IMR-90 (cell line): ENCODE measurements around the gene TLNRD1. TPM values are rescaled to one million over a fixed set of nuclear protein-coding genes. Genes with fewer than 3 reads are reported as not detected.

Experiments
- ATAC-seq: fragments of 200-7000 bp; cut with Tn5 transposase; 2 replicates; pipeline ENCODE4 v1.9.1; 2020; ENCODE audit warnings: low read depth, mild to moderate bottlenecking, moderate library complexity
- BruUV-seq: library from RNA; stranded (reverse); fragments of 400-500 nt; replicated peaks from 2 replicates; lab custom pipeline; 2021; lab: Mats Ljungman, UMichigan
- CTCF ChIA-PET: fragments of 300-600 bp; formaldehyde crosslinking; extraction: SDS; loops from one replicate; lab custom pipeline; 2021; ENCODE audit warnings: antibody characterized with exemption; lab: Yijun Ruan, JAX
- POLR2A ChIA-PET: fragments of 300-600 bp; sonication (Branson Sonifier 250); formaldehyde crosslinking; loops from one replicate; lab custom pipeline; 2022; ENCODE audit warnings: antibody characterized with exemption; ENCODE audit not compliant: unreplicated experiment; lab: Charles Lee
- DNase-seq: peaks from one replicate; pipeline ENCODE4 v3.0.0; 2013
- H2AFZ ChIP-seq: replicated peaks from 2 replicates; pipeline ENCODE3; 2013; ENCODE audit warnings: low read length, mild to moderate bottlenecking; ENCODE audit not compliant: poor library complexity
- H2AK5ac ChIP-seq: 2 replicates; pipeline ENCODE4 v1.6.1; 2013; ENCODE audit warnings: low read depth, low read length, inconsistent platforms
- H2AK9ac ChIP-seq: replicated peaks from 2 replicates; pipeline ENCODE3; 2013; ENCODE audit warnings: mild to moderate bottlenecking, low read depth, low read length, moderate library complexity; ENCODE audit not compliant: poor library complexity
- H2BK120ac ChIP-seq: 2 replicates; pipeline ENCODE4 v1.6.1; 2013; ENCODE audit warnings: low read depth, low read length, inconsistent platforms
- H2BK15ac ChIP-seq: 3 replicates; pipeline ENCODE4 v1.6.1; 2013; ENCODE audit warnings: low read depth, low read length, inconsistent platforms
- H2BK20ac ChIP-seq: 2 replicates; pipeline ENCODE4 v1.6.1; 2013; ENCODE audit warnings: low read depth, mild to moderate bottlenecking, inconsistent platforms, low read length, moderate library complexity
- H2BK5ac ChIP-seq: 2 replicates; pipeline ENCODE4 v1.6.1; 2013; ENCODE audit warnings: mild to moderate bottlenecking, low read depth, low read length, inconsistent platforms; ENCODE audit not compliant: poor library complexity, severe bottlenecking
- H3K14ac ChIP-seq: replicated peaks from 2 replicates; pipeline ENCODE4 v1.6.1; 2013; ENCODE audit warnings: low read depth, low read length, inconsistent platforms
- H3K18ac ChIP-seq: 2 replicates; pipeline ENCODE4 v1.6.1; 2013; ENCODE audit warnings: low read depth, low read length, control low read depth
- H3K23ac ChIP-seq: 2 replicates; pipeline ENCODE4 v1.6.1; 2013; ENCODE audit warnings: low read depth, low read length, inconsistent platforms
- H3K27ac ChIP-seq: 2 replicates; pipeline ENCODE4 v1.5.1; 2013; ENCODE audit warnings: mild to moderate bottlenecking, control low read depth, low read length; ENCODE audit not compliant: insufficient read depth
- H3K27me3 ChIP-seq: 2 replicates; pipeline ENCODE4 v1.6.1; 2013; ENCODE audit warnings: low read length; ENCODE audit not compliant: control insufficient read depth, insufficient read depth
- H3K36me3 ChIP-seq: 2 replicates; pipeline ENCODE4 v1.6.1; 2013; ENCODE audit warnings: low read length, mixed read lengths; ENCODE audit not compliant: control insufficient read depth, insufficient read depth
- H3K4ac ChIP-seq: 2 replicates; pipeline ENCODE4 v1.6.1; 2013; ENCODE audit warnings: low read depth, low read length, inconsistent platforms
- H3K4me1 ChIP-seq: 2 replicates; pipeline ENCODE4 v1.6.1; 2013; ENCODE audit warnings: low read length, mixed read lengths; ENCODE audit not compliant: control insufficient read depth, insufficient read depth
- H3K4me2 ChIP-seq: 2 replicates; pipeline ENCODE4 v1.6.1; 2013; ENCODE audit warnings: low read depth, mild to moderate bottlenecking, control low read depth, low read length, moderate library complexity
- H3K4me3 ChIP-seq: 2 replicates; pipeline ENCODE4 v1.5.1; 2013; ENCODE audit warnings: low read depth, mild to moderate bottlenecking, control low read depth, low read length, moderate library complexity; ENCODE audit not compliant: insufficient read depth
- H3K56ac ChIP-seq: 2 replicates; pipeline ENCODE4 v1.6.1; 2013; ENCODE audit warnings: low read length, inconsistent platforms; ENCODE audit not compliant: insufficient read depth; ENCODE audit errors: extremely low read depth
- H3K79me1 ChIP-seq, 2 experiments: 2 replicates each; pipeline ENCODE4 v1.6.1; 2013; ENCODE audit warnings: low read length in 2 of 2, inconsistent platforms in 1 of 2, low read depth in 1 of 2
- H3K9ac ChIP-seq: 2 replicates; pipeline ENCODE4 v1.6.1; 2013; ENCODE audit warnings: low read depth, low read length, control low read depth
- H3K9me1 ChIP-seq: 2 replicates; pipeline ENCODE4 v1.6.1; 2013; ENCODE audit warnings: low read length, inconsistent platforms; ENCODE audit not compliant: insufficient read depth
- H3K9me3 ChIP-seq: 2 replicates; pipeline ENCODE4 v1.6.1; 2013; ENCODE audit warnings: low read length; ENCODE audit not compliant: control insufficient read depth, insufficient read depth
- H4K20me1 ChIP-seq: 2 replicates; pipeline ENCODE4 v1.6.1; 2013; ENCODE audit warnings: low read length, inconsistent platforms; ENCODE audit not compliant: insufficient read depth
- H4K5ac ChIP-seq: 2 replicates; pipeline ENCODE4 v1.6.1; 2013; ENCODE audit warnings: mild to moderate bottlenecking, low read depth, low read length, control low read depth
- H4K8ac ChIP-seq, 2 experiments: 2 replicates each; pipeline ENCODE4 v1.6.1; 2013; ENCODE audit warnings: low read depth in 2 of 2, low read length in 2 of 2, control low read depth in 1 of 2, inconsistent platforms in 1 of 2
- H4K91ac ChIP-seq: 2 replicates; pipeline ENCODE4 v1.6.1; 2013; ENCODE audit warnings: low read depth, low read length, inconsistent platforms; ENCODE audit not compliant: insufficient read depth
- BHLHE40 ChIP-seq: fragments of 150-350 bp; IDR thresholded peaks from 2 replicates; pipeline ENCODE4 v1.6.1; 2016; ENCODE audit warnings: mild to moderate bottlenecking, low read depth, low read length
- CEBPB ChIP-seq: IDR thresholded peaks from 2 replicates; pipeline ENCODE4 v1.6.1; 2012; ENCODE audit warnings: low read depth, low read length, improper control_type of control experiment
- CHD1 ChIP-seq: IDR thresholded peaks from 2 replicates; pipeline ENCODE4 v1.6.1; 2012; ENCODE audit warnings: low read depth, low read length, improper control_type of control experiment
- ELK1 ChIP-seq: fragments of 150-350 bp; IDR thresholded peaks from 2 replicates; pipeline ENCODE4 v1.6.1; 2016; ENCODE audit warnings: low read depth, mild to moderate bottlenecking, low read length, moderate library complexity, borderline replicate concordance
- MXI1 ChIP-seq: IDR thresholded peaks from 2 replicates; pipeline ENCODE4 v1.6.1; 2012; ENCODE audit warnings: low read depth, mild to moderate bottlenecking, low read length, moderate library complexity, borderline replicate concordance
- POLR2A ChIP-seq: IDR thresholded peaks from 2 replicates; pipeline ENCODE4 v1.6.1; 2012; ENCODE audit warnings: mild to moderate bottlenecking, low read depth, low read length
- RFX5 ChIP-seq: IDR thresholded peaks from 2 replicates; pipeline ENCODE4 v1.8.0; 2012; ENCODE audit warnings: low read depth, mild to moderate bottlenecking, low read length, moderate library complexity
- SMC3 ChIP-seq: fragments of 150-350 bp; IDR thresholded peaks from 2 replicates; pipeline ENCODE4 v1.6.1; 2016; ENCODE audit warnings: low read depth, mild to moderate bottlenecking, antibody characterized with exemption, low read length, moderate library complexity
- USF2 ChIP-seq: fragments of 150-350 bp; IDR thresholded peaks from 2 replicates; pipeline ENCODE4 v1.6.1; 2017; ENCODE audit warnings: mild to moderate bottlenecking, antibody characterized with exemption, low read length, low read depth
- WGBS, 2 experiments: methylation state at CpG; one replicate each; pipeline versions ENCODE4 v1.1.5 to v1.1.7; 2013; ENCODE audit warnings: missing lambda C conversion rate in 2 of 2; ENCODE audit not compliant: insufficient read length in 1 of 2; ENCODE audit errors: extremely low coverage in 2 of 2; 5-methylcytosine and 5-hydroxymethylcytosine counted together
- dilution Hi-C: fragments of 300-500 bp; cut with HindIII; formaldehyde crosslinking; loops from one replicate; pipeline ENCODE4 v1.14.3; 2018; ENCODE audit warnings: low sequenced_read_pairs; ENCODE audit not compliant: unreplicated experiment
- in situ Hi-C: fragments of 300-500 bp; cut with MboI; formaldehyde crosslinking; loops from 3 replicates; pipeline ENCODE4 v1.14.3; 2019; ENCODE audit warnings: low sequenced_read_pairs, inconsistent platforms, mixed read lengths
- intact Hi-C: fragments of 100-400 bp; cut with micrococcal nuclease; formaldehyde crosslinking; loops from 2 replicates; pipeline ENCODE4 v1.10.0; 2022
- polyA plus RNA-seq, 3 experiments: library from polyadenylated mRNA; depleted of rRNA; stranded (reverse); fragments of >200 nt; gene quantifications; 2 replicates each; pipeline ENCODE4 v1.2.3, GENCODE V29; 2012; ENCODE audit warnings: low replicate concordance in 1 of 3
- total RNA-seq: library from RNA; depleted of rRNA; stranded (reverse); fragments of >200 nt; gene quantifications from 2 replicates; pipeline ENCODE4 v1.2.3, GENCODE V29; 2012

Gene TLNRD1
- total and polyA plus RNA-seq, 2 of the 4 experiments (the other 2 are of a cell fraction): 2.2 to 6.8 TPM

- H4K5ac ChIP-seq: no peak overlapping the region
- no TSS peak for BruUV-seq
- peak; percentile 30 for DNase-seq
- CTCF ChIA-PET: interaction anchor here (1.0 kb wide), 1 partner anchor 12 kb away, joined by 3 read pairs; no protein-coding TSS in a partner anchor
- H3K4me3 ChIP-seq: no peak overlapping the region
- H3K27ac ChIP-seq: no peak overlapping the region
- no peak overlapping the region for H4K91ac ChIP-seq
- no peak overlapping the region for H2BK20ac ChIP-seq
- H3K27me3 ChIP-seq: no peaks in the 10 kb centered on the region
- H3K9ac ChIP-seq: no peak overlapping the region
- H4K8ac ChIP-seq: no peak overlapping the region
- POLR2A ChIA-PET: interaction anchor here (0.6 kb wide), 1 partner anchor 308 kb away, joined by 3 read pairs; no protein-coding TSS in a partner anchor
- WGBS, 2 experiments: no CpG with 5 or more reads among the region's 2 CpGs
- no peak overlapping the region for H2BK5ac ChIP-seq
- peaks cover 26% of the 10 kb centered on the region for H4K20me1 ChIP-seq
- H2BK120ac ChIP-seq: no peak overlapping the region
- peaks cover 0 to 9% of the 10 kb centered on the region in 2 experiments; a peak in 1 of 4 replicates for H3K79me1 ChIP-seq
- H3K4ac ChIP-seq: no peak overlapping the region
- no peak overlapping the region for H2AK9ac ChIP-seq
- no peak overlapping the region for H2BK15ac ChIP-seq
- no peak overlapping the region for H3K23ac ChIP-seq
- H3K9me3 ChIP-seq: no peaks in the 10 kb centered on the region
- H3K36me3 ChIP-seq: peaks cover 2% of the 10 kb centered on the region; the same call in 1 of the 2 replicates
- H3K9me1 ChIP-seq: peaks cover 14% of the 10 kb centered on the region; the same call in 1 of the 2 replicates
- no peak overlapping the region for H2AK5ac ChIP-seq
- H3K4me2 ChIP-seq: no peak overlapping the region
- H3K56ac ChIP-seq: no peak overlapping the region
- H3K14ac ChIP-seq: no peak overlapping the region
- in situ Hi-C loops (no loop called here), intact Hi-C loops (no loop called here), dilution Hi-C loops (no loop called here)
- no peak overlapping the region for H2AFZ ChIP-seq
- TF ChIP-seq CHD1 (no peak), BHLHE40 (no peak), MXI1 (no peak), RFX5 (no peak), POLR2A (no peak), CEBPB (no peak), SMC3 (no peak), USF2 (no peak), ELK1 (no peak)
- ATAC-seq: no peak
- no peak overlapping the region for H3K18ac ChIP-seq
- peaks cover 5% of the 10 kb centered on the region for H3K4me1 ChIP-seq
These were observed 42.7 kb upstream of the TLNRD1 start for GRCh38 chr15:80957976-80958375.
